ENCODE measurements around the gene DNAH14. TPM values are rescaled to one million over a fixed set of nuclear protein-coding genes. Genes with fewer than 3 reads are reported as not detected.

Gene DNAH14
- total RNA-seq, 2 experiments from 2014 or later: 0.27 to 0.34 TPM

GRCh38 chr1:224900062-224900630, 29.3 kb upstream of the DNAH14 start:
- no peak overlapping the region for H3K27ac ChIP-seq (ENCODE audit: low read depth in 1 of 2, low read length in 2 of 2)
- ChIA-PET CTCF (no interaction called here), POLR2A (no interaction called here)
- no peaks in the 10 kb centered on the region for H3K36me3 ChIP-seq (ENCODE audit: insufficient read depth, low read length)
- no peak for TF ChIP-seq CTCF (IDR thresholded peaks at IDR 0.05)
- no peak for DNase-seq
- Mint-ChIP-seq H3K4me3 (no peak overlapping the region), H3K4me1 (ENCODE audit: low read depth) (no peaks in the 10 kb centered on the region), H3K9me3 (peaks cover 3% of the 10 kb centered on the region), H3K27ac (no peak overlapping the region), H3K36me3 (ENCODE audit: low read depth) (no peaks in the 10 kb centered on the region), H3K27me3 (peaks cover 8% of the 10 kb centered on the region)
- H3K27me3 ChIP-seq (ENCODE audit: control insufficient read depth in 1 of 2, insufficient read depth in 2 of 2, low read length in 2 of 2): peaks cover 0 to 4% of the 10 kb centered on the region in 2 experiments
- no peak overlapping the region for H3K4me3 ChIP-seq (ENCODE audit: low read length)
- H3K4me1 ChIP-seq (ENCODE audit: insufficient read depth, low read length): no peaks in the 10 kb centered on the region
- H3K9me3 ChIP-seq (ENCODE audit: control insufficient read depth in 1 of 2, insufficient read depth in 1 of 2, low read length in 2 of 2): peaks cover 4 to 11% of the 10 kb centered on the region in 2 experiments
- intact Hi-C loops (cut with DNase I, micrococcal nuclease): no loop called here
- no peak for ATAC-seq (ENCODE audit: poor library complexity)

- H3K4me3 Mint-ChIP-seq: no peak overlapping the region
- no peak for DNase-seq
- ATAC-seq (ENCODE audit: poor library complexity): no peak
- peaks cover 12% of the 10 kb centered on the region for H3K27me3 Mint-ChIP-seq
- H3K4me1 Mint-ChIP-seq (ENCODE audit: low read depth): no peaks in the 10 kb centered on the region
- Histone ChIP-seq H3K4me1 (ENCODE audit: insufficient read depth, low read length) (no peaks in the 10 kb centered on the region), H3K4me3 (ENCODE audit: low read length) (no peak overlapping the region), H3K36me3 (ENCODE audit: insufficient read depth, low read length) (no peaks in the 10 kb centered on the region), H3K27ac (ENCODE audit: low read depth in 1 of 2, low read length in 2 of 2) (no peak overlapping the region), H3K9me3 (ENCODE audit: control insufficient read depth in 1 of 2, insufficient read depth in 1 of 2, low read length in 2 of 2) (peaks cover 4 to 11% of the 10 kb centered on the region in 2 experiments), H3K27me3 (ENCODE audit: control insufficient read depth in 1 of 2, insufficient read depth in 2 of 2, low read length in 2 of 2) (peaks cover 0 to 9% of the 10 kb centered on the region in 2 experiments)
- ChIA-PET CTCF (no interaction called here), POLR2A (no interaction called here)
- peaks cover 3% of the 10 kb centered on the region for H3K9me3 Mint-ChIP-seq
- H3K27ac Mint-ChIP-seq: no peak overlapping the region
- H3K36me3 Mint-ChIP-seq (ENCODE audit: low read depth): no peaks in the 10 kb centered on the region
- intact Hi-C loops (cut with DNase I, micrococcal nuclease): no loop called here
- no peak for TF ChIP-seq CTCF (IDR thresholded peaks at IDR 0.05)
Observed at GRCh38 chr1:224901087-224901810, 28.2 kb upstream of the DNAH14 start.

- Mint-ChIP-seq H3K9me3 (no peaks in the 10 kb centered on the region), H3K27ac (no peak overlapping the region), H3K27me3 (peaks cover 21% of the 10 kb centered on the region), H3K4me3 (no peak overlapping the region), H3K4me1 (ENCODE audit: low read depth) (no peaks in the 10 kb centered on the region), H3K36me3 (ENCODE audit: low read depth) (no peaks in the 10 kb centered on the region)
- H3K9me3 ChIP-seq (ENCODE audit: control insufficient read depth in 1 of 2, insufficient read depth in 1 of 2, low read length in 2 of 2): no peaks in the 10 kb centered on the region
- no peaks in the 10 kb centered on the region for H3K36me3 ChIP-seq (ENCODE audit: insufficient read depth, low read length)
- ChIA-PET POLR2A (no interaction called here), CTCF (no interaction called here)
- ATAC-seq (ENCODE audit: poor library complexity) (no peak), DNase-seq (no peak)
- intact Hi-C loops (cut with DNase I, micrococcal nuclease): no loop called here
- H3K27ac ChIP-seq (ENCODE audit: low read depth in 1 of 2, low read length in 2 of 2): no peak overlapping the region
- no peak for TF ChIP-seq CTCF (IDR thresholded peaks at IDR 0.05)
- H3K4me1 ChIP-seq (ENCODE audit: insufficient read depth, low read length): no peaks in the 10 kb centered on the region
- peaks cover 0 to 19% of the 10 kb centered on the region in 2 experiments for H3K27me3 ChIP-seq (ENCODE audit: control insufficient read depth in 1 of 2, insufficient read depth in 2 of 2, low read length in 2 of 2)
- no peak overlapping the region for H3K4me3 ChIP-seq (ENCODE audit: low read length)
Observed at GRCh38 chr1:224903955-224904354, 25.5 kb upstream of the DNAH14 start.

Data from CD4-positive, alpha-beta T cell (primary cell).